Activated T-cell treated with anti-CD3 and anti-CD28 coated beads, Interleukin-2, amount 50 U/mL, for 1 hour (primary cell): ENCODE measurements around the gene ERBIN.
"Not testable (repeated sequence)": the region's sequence is repeated elsewhere in the genome, so short reads cannot be mapped to it uniquely, and the experiment has no call there.

Experiments used
- DNase-seq: peaks from one replicate; pipeline ENCODE4 v3.0.0-alpha.2; 2020

ERBIN gene

DNA sequence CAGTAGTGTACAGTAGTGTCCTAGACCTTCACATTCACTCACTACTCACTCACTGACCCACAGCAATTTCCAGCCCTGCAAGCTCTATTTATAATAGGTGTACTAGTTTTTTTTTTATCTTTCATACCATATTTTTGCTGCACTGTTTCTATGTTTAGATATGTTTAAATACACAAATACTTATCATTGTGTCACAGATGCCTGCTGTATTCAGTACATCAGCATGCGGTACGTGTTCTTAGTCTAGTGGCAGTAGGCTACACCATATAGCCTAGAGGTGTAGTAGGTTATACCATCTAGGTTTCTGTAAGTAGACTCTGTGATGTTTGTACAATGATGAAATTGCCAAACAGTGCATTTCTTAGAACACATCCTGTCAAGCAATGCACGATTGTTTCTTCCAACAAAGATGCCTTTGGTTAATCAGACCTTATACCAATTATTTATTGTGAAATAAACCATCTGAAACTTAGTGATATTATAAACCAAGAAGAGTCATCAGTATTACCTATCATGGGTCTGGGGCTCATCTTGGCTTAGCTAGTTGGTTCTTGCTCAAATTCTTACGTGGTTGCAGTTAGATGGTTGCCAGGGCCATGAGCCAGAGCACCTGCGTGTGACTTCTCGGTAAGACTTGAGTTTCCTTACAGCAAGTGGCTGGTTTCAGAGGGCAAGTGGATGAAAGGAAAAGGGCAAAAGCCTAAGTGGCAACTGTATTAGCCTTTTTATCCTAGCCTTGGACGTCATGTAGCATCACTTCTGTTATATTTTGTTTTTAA is 41.1 kb downstream of the ERBIN start:
- no peak for DNase-seq

DNA sequence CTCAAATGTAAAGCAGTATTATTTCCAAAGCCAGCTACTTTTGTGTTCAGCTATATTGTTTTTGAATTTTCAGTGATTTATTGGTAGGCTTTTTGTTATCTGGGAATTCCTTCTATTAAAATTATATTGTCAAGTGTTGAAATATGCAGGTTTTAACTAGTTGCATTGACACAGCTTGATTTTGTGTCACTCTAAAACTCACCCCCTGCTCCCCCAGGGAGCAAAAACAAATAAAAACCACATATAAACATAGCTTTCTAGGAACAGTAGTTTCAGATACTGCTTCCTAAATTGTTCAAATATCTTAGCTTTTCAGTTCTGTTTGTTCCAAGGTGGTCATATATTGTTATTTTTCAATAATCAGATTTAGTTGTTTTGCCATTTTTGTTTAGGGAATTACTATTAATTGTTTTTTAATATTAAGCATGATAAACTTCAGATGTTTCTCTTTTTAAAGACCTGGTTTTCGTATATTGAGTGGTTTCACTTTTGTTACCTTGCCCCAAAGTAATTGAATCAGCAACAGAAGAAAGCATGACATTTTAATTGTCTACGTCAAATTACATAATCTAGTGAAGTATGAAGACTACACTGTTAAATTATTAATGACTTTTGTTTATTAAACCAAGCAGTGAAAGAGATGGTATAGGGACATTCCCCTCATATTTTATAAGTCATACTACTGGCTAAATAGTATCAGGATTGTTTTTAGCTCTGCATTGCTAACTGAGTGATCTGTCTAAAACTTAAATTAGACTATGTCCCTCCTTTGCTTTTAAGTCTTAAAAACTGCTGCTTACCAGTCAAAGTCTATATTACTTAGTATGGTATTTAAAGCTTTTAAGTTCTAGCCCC is 43.4 kb downstream of the ERBIN start:
- no peak for DNase-seq

DNA sequence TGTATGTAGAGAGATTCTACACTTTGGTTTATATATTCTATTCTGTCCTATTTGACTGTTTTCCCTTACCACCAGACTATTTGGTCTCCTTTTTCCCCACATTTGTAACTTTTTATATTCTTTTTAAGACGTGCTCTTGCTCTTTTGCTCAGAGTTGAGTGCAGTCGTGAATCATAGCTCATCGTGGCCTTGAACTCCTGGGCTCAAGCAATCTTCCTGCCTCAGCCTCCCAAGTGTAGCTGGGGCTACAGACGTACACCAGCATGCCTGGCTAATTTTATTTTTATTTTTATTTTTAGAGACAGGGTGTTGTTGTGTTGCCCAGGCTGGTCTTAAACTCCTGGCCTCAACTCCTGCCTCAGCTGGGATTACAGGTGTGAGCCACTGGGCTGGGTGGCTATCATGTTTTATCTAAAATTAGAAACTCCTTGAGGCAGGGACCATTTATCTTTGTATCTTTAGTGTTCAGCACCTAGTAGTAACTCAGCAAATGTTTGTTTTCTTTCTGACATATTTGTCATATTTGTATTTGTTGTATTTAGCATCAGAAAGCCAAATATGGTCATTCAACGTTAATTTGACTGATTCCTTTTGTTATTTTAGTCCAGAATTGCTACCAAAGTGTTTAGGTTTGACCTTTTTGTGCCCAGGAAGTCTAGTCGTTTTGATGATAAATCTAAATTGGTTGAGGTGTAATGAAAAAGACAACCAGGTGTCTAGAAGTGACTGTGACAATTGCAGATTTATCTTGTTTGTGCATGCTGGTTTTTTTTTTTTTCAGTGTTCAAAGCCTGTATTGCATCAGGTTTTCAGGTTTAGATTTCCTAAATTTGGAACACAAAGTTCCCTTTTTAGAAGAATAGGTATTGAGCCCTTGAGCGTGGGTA is 44.3 kb downstream of the ERBIN start:
- no peak for DNase-seq

DNA sequence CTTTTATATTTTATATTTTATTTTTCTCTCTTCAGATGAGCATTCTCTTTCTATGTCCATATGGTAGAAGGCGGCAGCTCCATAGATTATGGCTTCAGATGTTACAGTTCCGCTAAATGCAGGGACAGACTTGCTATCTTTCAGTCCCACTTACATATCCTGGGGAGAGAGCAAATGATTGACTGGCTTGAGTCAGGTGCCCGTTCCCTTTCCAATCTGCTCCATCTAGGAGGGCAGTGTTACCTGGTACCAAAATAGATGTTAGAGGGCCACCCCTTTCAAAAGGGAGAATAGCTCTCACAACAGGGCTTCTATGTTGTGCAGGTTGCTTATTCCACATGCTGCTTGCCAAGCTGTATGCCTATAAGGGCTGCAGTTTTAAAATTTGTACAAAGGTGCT is 45.3 kb downstream of the ERBIN start:
- no peak for DNase-seq

DNA sequence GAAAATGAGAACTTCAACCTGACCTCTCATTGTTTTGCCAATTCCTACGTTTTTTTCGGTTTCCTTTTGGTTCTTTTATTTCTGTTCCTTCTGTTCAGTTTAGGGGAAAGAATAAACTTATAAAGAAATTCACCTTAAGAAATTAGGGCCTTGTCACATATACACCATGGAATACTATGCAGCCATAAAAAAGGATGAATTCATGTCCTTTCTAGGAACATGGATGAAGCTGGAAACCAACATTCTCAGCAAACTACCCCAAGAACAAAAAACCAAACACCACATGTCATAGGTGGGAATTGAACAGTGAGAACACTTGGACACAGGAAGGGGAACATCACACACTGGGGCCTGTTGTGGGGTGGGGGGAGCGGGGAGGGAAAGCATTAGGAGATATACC is 46.5 kb downstream of the ERBIN start:
- not testable (repeated sequence) for DNase-seq

DNA sequence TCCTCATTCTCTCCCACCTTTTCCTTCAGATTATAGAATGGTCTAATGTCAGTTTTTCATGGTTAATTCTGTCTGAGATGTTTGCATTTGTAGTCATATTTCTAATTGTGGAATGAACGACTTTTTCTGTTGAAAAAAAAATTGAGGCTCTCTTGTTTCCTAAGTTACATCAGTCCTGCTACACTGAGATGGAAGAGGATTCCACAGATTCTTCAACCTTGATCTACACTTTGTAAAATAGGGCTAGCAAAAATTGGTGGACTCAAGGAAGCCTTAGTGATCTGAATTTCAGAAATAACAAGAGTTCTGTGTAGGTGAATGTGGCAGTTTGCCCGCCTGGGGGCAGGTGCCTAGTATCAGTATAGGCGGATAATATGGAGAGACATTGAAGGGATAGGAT is 51.9 kb downstream of the ERBIN start:
- DNase-seq, result no peak

DNA sequence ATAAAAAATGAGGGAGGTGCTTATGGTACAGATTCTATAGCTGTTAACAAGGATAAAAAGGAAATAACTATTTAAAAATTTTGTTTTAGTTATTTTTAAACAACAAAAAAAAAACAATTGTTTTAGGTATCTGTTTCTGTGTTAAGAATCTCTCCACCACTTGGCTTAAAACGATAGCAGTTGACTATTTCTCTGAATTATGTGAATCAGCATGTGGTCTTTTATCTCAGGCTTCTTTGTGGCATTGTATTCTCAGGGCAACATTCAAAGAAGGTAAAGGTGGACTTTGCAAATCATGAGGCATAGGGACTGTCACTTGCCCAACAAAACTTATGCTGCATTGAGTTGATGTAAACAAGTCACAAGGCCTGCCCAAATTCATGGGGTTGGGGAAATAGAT is 55.2 kb downstream of the ERBIN start:
- DNase-seq, result no peak

DNA sequence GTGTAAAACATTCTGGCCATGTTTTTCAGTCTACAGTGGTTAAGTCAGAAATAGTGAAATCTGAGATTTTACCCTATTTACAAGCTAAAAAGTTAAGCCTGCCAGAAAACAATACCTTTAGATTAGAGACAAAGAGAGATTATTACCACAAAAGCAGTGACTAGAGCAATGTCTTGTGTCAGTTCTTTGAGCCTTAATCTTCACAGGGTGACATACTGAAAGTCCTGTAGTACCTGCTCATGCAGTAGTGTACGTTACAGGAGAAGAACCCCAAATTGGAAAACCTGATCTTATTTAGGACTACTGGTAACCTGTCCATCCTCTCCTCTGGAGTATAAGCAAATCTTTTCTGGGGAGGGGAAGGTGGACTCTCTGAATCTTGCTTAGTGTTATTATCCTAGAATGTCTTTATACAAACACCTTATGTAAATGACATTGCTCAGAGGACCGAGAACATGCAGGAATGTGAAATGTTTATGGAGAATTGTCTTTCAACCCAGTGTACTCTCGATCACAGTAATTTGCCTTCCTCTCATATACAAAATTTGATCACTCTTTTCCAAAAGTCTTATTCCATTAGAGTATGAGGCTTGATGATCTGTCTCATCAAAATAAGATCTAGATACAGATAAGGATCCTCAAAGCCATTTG is 55.7 kb downstream of the ERBIN start:
- no peak for DNase-seq

DNA sequence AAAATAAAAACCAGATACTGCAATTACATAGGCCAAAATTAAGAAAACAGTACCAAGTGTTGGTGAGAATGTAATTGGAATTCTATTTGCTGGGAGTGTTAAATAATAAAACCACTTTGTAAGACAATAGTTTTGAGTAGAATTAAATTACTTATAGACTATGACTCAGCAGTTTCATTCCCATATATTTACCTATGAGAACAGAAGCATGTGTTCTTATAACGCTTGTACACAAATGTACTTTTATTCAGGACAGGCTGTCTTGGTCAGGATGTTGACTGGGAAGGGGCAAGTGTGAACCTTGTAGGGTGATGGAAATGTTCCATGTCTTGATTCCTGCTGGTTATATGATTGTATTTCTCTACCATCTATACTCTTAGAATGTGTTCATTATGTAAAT is 56.3 kb downstream of the ERBIN start:
- no peak for DNase-seq

DNA sequence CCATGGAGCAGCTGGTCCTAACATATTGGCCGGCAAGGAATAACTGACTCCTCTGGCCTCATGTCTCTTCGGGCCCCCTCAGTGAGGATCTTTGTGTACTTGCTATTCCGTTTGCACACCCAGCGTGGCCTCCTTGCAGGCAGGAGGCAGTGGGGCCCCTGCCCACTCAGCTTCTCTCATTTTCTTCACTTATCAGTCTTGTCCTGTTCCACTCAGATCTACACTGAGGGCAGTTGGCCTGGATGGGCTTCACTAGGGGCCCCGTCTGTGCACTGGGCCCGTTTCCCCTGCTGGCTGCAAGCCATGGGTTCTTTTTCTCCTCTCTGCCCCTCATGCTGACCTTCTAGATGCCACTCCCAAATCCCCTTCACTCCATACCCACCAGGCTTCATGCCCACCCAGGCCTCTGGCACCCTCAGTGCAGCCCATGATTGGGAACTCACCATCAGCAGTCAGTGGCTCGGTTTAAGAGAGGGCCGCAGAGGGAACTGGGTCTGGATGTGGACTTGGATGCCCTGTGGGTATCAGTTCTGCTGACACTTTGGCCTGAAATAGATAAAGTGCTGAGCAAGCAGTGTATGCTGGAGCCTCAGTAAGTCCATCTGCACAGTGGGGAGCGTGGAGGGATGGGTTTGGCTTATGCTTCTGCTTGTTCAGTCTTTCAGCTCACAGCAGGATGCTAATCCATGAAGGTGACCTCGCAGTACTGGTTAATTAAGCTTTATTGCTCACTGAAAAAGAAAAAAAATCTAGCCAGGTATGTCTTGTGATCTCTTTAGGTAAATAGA is 57.9 kb downstream of the ERBIN start:
- DNase-seq, result no peak

DNA sequence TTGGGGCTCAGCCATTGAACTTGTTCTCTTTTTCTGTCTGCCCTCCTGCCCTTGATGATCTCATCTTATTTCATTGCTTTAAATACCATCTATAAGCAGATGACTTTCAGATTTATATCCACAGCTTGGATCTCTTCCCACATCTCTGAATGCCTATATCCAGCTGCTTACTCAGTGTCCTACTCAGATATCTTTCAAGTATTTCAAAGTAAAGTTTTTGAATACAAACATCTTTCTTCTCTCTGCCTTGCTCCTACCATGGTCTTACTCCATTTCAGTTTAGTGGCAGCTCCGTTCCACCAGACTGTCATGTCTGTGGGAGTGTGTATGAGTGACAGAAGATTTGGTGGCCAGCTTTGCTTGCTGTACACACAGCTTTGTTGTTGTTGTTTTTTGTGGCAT is 59.7 kb downstream of the ERBIN start:
- DNase-seq, result no peak

DNA sequence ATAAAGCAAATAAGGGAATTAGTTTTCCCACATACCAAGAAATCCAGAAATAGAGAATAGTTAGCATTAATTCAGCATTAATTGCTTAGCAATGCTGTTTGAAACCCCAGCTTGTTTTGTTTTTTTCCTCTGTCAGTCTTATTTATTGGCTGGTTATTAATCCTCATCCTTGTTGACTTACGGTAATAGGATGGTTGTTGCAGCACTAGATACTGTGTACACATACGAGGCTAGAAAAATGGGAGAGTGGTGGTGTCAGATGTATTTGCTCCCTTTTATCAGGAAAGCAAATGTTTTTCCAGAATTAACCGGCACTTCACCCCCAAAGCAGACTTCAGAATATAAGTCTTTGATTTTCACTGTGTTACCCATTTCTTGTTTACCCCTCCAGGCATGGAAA is 60.4 kb downstream of the ERBIN start:
- no peak for DNase-seq

DNA sequence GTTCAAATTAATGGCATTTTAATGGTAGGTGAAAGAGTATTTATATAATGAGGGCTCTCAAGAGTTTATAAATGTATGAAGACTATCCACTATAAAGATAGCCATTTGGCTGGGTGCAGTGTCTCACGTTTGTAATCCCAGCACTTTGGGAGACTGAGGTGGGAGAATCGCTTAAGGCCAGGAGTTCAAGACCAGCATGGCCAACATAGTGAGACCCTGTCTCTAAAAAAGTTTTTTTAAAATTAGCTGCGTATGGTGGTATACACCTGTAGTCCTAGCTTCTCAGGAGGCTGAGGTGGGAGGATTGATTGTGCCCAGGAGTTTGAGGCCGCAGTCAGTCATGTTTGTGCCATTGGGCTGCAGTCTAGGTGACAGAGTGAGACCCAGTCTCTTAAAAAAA is 61.6 kb downstream of the ERBIN start:
- DNase-seq, result no peak

DNA sequence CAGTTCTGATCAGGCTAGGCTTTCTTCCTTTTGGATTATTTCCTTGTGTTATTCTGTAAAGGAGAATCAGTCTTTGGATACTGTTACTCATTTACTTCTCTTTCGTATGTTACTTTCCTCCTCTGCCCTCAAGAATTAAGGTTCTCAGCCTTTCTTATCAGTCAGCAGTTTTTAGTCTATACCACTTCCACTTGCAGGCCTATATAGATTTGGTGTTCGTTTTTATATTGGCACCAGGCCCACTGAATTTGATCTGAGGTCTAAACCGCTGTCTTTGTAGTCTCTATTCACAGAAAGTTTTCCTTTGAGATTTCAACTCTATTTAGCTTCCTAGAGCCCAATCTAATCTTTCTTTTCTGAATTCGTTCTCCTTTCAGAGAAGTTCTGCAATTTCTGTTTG is 62.8 kb downstream of the ERBIN start:
- DNase-seq, result no peak

DNA sequence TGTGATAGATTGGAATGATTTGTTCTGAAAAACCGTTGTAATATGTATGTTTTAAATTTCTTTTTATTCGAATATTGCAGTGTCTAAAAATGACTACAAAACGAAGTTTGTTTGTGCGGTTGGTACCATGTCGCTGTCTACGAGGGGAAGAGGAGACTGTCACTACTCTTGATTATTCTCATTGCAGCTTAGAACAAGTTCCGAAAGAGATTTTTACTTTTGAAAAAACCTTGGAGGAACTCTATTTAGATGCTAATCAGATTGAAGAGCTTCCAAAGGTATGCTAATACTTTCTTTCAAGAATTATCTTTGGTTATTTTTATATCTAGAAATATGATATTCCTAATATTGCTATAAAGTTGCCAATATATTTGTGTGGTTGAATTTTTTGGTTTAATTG is 66.3 kb downstream of the ERBIN start:
- DNase-seq, result no peak

DNA sequence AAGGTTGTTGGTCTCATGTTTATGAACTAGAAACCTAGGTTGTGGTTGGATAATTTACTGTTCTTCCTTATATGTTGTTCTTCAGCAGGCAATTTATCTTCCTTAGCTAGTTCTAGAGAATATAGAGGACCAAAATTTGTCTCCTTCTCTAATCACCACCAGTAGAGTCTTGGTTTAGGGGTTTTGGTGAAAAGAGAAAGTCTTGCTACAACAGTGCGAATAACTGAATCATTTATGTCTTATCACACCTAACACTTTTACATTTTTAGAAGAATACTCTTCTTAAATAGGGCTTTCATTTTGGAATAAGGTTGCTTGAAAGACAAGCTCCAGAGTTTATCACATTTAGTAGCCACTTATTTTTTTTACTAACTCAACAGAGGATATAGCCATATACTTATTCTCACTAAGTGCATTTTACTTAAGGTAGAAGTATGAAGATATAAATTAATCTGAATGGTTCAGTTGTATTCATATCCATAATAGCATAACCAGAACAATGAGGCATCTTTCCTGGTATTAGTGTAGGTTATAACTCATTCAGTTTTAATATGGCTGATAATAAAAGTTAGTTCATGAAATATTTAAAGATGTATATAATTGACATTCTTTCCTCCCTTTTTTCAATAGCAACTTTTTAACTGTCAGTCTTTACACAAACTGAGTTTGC is 67.9 kb downstream of the ERBIN start:
- DNase-seq, result no peak

DNA sequence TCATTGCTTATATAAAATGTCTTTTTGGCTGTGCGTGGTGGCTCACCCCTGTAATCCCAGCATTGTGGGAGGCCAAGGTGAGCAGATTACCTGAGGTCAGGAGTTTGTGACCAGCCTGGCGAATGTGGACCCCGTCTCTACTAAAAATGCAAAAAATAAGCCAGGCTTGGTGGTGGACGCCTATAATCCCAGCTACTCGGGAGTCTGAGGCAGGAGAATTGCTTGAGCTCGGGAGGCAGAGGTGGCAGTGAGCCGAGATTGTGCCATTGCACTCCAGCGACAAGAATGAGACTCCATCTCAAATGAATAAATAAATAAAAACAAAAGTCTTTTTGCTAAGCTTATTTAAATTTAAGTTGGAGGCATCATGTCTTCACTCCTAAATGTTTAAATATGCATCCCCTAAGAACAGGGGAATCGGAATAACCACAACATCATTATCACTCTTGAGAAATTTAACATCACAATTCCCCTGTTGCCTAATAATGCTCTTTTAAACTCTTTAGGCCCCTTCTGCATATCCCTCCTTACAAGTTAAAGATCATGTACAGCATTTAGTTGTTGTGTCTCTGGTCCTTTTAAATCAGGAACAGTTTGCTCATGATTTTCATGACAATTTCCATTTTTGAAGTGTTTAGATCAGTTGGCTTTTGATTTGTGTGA is 72.8 kb downstream of the ERBIN start:
- no peak for DNase-seq

DNA sequence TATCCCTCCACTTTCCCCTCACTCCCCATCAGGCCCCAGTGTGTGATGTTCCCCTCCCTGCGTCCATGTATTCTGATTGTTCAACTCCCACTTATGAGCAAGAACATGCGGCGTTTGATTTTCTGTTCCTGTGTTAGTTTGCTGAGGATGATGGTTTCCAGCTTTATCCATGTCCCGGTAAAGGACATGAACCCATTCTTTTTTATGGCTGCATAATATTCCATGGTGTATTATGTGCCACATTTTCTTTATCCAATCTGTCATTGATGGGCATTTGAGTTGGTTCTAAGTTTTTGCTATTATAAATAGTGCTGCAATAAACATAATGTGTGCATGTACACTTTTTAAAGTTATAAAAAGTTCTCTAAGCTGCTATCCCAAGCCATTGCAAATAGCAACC is 75.6 kb downstream of the ERBIN start:
- no peak for DNase-seq

DNA sequence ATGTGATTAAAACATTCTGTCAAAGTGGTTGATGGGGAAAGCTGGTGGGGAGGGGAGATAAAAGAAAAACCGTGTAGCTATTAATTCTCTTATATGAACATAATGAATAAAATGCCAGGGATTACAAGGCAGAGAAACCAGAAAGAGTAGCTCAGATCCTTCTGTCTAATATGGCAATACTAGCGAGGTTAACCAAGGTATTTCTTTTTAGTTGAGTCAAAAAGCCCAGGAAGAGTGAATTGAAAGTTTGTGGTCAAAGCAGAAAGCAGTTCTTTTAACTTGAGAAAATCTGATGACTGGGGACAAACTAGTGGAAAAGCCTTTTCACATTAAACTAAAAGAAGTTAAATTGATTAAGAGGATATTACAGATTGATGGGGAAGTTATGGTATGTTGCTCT is 76.0 kb downstream of the ERBIN start:
- DNase-seq, result no peak

DNA sequence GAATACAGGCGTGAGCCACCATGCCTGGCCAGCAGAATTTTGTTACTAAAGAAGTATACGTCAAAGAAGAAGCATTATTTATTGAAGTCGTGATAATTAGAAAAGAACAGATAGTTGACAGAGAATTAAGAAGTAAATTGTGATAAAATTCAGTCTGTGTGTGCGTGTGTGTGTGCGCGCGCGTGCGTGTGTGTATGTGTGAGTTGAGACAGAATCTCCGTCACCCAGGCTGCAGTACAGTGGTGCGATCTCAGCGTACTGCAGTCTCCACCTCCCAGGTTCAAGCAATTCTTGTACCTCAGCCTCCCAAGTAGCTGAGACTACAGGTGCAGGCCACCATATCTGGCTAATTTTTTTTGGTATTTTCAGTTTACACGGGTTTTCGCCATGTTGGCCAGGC is 77.8 kb downstream of the ERBIN start:
- no peak for DNase-seq

DNA sequence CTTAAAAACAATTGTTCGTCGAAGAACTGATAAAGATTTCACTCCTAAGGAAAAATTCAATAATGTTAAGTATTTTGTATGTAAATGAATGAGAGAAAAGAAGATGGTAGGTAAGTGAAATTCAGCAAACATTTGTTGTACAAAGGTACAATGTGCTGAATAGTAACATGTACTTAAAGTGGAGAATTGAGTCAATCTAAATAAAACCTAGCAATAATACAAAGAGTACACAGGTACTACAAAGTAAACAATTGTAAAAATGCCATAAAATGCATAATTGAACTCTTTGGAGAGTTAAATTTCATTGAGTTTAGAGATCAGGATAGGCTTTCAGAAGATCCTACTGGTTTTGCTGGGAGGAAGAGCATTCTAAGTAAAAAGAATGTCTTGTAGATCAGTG is 82.9 kb downstream of the ERBIN start:
- no peak for DNase-seq
